ENCODE data around the gene PLXNA4. TPM values are rescaled to one million over a fixed set of nuclear protein-coding genes. Genes with fewer than 3 reads are reported as not detected.

The PLXNA4 gene
- total RNA-seq, 2 experiments from 2014 or later, result 16.5 to 20.5 TPM

DNA sequence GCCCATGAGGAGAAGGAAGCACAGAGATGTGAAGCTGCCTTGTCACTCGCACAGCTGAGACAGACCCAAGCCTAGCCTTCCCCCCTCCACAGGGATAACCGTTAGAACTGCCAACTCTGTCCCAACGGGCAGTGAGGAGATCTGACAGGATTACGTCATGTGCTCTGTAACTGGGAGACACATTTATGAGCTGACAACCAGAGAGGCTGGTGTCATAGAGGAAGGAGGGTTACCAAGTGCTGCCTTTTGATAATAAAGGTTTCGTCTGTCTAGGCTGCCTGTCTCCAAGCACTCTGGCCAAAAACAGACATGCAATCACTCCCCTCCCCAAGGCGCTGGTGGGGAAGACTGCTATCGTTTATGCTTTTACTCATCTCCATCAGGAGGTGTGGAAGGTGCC, 165.9 kb downstream of the PLXNA4 start:
- peaks cover 9% of the 10 kb centered on the region for H3K4me1 Mint-ChIP-seq
- H3K9me3 Mint-ChIP-seq, result no peaks in the 10 kb centered on the region
- DNase-seq (no peak), ATAC-seq (ENCODE audit: low read depth) (no peak)
- H3K36me3 Mint-ChIP-seq, result peaks cover 20% of the 10 kb centered on the region
- H3K27me3 Mint-ChIP-seq, result peaks cover 8% of the 10 kb centered on the region
- POLR2A ChIA-PET, result no interaction called here
- no peak overlapping the region for H3K27ac Mint-ChIP-seq
- H3K4me3 Mint-ChIP-seq, result no peak overlapping the region

DNA sequence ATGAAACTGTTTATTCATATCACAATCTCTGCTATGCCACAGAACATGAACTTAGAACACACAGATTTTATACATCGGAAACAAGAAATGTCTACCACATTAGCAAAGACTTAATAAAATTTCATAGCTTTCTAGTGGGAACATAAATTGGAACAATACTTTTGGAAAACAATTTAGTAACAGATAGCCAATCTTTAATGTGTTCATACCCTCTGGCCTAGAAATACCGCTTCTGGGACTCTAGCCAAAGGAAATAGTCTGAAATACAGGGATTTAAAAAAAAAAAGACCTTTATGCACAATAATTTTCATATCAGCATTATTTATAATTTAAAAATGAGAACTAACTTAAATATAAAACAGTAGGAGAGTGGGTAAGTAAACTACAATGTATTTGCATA, 168.5 kb downstream of the PLXNA4 start:
- DNase-seq, result no peak
- peaks cover 7% of the 10 kb centered on the region for H3K27me3 Mint-ChIP-seq
- H3K27ac Mint-ChIP-seq, result no peak overlapping the region
- POLR2A ChIA-PET, result no interaction called here
- no peaks in the 10 kb centered on the region for H3K9me3 Mint-ChIP-seq
- peaks cover 16% of the 10 kb centered on the region for H3K4me1 Mint-ChIP-seq
- ATAC-seq (ENCODE audit: low read depth), result no peak
- peaks cover 13% of the 10 kb centered on the region for H3K36me3 Mint-ChIP-seq
- no peak overlapping the region for H3K4me3 Mint-ChIP-seq

DNA sequence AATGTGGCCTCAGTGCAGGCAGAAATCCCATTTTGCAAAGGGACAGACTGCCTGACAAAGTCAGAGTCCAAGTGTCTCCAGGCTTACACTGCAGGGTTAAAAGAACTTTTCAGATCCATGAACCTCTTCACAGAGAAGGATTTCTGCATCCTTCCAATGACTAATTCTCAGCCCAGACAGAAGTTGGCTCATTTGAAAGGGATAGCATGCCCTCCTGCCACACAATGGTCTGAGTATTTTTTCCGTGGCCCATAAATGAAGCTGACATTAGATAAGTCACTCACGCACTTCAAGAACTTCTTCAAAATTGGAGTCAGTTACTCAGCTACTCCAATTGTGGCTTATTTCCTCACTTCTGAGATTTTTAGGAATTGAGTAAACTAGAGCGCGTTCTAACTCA, 170.2 kb downstream of the PLXNA4 start:
- ATAC-seq (ENCODE audit: low read depth) (no peak), DNase-seq (no peak)
- no peak overlapping the region for H3K27ac Mint-ChIP-seq
- H3K4me3 Mint-ChIP-seq, result no peak overlapping the region
- peaks cover 15% of the 10 kb centered on the region for H3K4me1 Mint-ChIP-seq
- H3K36me3 Mint-ChIP-seq, result peaks cover 11% of the 10 kb centered on the region
- POLR2A ChIA-PET, result no interaction called here
- H3K9me3 Mint-ChIP-seq, result peaks cover 4% of the 10 kb centered on the region
- H3K27me3 Mint-ChIP-seq, result peaks cover 9% of the 10 kb centered on the region

DNA sequence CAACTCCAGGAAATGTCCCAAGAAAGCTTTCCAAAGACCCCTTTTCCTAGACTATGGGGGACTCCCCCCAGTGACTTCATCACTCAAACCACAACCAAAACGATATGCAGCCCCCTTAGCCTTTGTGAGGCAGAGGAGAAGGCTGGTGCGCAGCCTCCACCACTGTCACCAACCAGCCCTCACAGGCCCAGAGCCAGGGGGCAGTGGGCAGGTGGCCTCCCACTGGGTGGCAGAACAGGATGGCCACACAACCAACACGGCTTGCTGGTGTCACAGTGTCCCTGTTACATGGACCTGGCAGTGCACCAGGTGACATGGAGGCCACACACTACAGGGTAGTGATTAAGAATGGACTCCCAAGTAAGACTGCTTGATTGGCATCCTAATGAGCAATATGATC, 172.0 kb downstream of the PLXNA4 start:
- DNase-seq, result no peak
- H3K4me3 Mint-ChIP-seq, result no peak overlapping the region
- H3K9me3 Mint-ChIP-seq, result peaks cover 4% of the 10 kb centered on the region
- H3K4me1 Mint-ChIP-seq, result peaks cover 18% of the 10 kb centered on the region
- peaks cover 5% of the 10 kb centered on the region for H3K27me3 Mint-ChIP-seq
- POLR2A ChIA-PET, result no interaction called here
- H3K27ac Mint-ChIP-seq, result no peak overlapping the region
- peaks cover 19% of the 10 kb centered on the region for H3K36me3 Mint-ChIP-seq
- ATAC-seq (ENCODE audit: low read depth), result no peak

DNA sequence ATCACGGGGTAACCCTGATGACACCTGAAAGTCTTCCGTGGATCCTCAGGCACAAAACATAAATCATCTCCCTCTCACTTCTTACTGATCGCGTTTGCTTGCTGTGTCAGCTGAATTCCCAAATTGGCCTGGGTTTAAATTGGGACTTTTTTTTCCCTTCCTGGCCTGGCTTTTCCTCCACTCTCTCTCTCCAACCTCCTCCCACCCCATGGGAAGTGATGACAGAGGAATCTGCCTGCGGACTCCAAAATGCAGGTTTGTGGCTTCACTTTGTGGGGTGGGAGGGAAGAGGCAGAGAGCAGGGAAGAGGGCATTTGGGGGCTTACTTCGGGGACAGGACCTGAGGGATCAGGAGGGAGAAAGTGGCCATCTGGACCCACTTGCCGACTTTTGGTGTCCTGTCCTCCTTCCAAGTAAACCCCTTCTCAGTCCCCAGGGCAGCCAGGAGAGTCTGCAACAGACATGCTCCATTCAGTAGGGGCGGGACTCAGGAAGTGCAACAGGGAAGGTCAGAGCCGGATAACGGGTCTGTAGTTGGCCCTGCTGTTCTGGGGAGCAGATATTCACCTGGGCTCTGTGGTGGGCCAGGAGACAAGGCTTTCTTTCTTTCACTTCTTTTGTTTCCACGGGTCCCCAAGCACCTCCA, 172.7 kb downstream of the PLXNA4 start:
- POLR2A ChIA-PET, result no interaction called here
- no peak for ATAC-seq (ENCODE audit: low read depth)

DNA sequence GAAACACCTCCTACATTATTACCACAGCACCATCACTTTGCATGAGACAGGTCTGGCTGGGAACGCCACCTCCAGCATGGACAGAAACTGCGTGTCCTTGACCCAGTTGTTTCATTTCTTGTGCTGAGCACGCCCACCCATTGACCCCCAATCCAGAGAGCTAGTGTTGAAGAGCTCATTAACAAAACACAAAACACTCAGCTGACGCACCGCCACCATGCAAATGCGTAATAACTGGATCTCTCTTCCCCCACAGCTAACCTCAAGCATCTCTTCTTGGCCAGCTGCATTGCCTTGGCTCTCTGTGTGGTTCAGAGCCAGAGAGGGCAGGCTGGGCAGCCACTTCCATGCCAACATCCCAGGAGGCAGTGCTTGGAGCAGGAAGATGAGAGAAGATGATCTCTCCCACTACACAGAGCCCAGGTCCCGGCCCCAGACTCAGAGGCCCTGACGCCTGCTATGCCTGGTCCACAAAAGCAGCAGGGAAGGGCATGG, 173.5 kb downstream of the PLXNA4 start:
- peaks cover 4% of the 10 kb centered on the region for H3K9me3 Mint-ChIP-seq
- POLR2A ChIA-PET, result no interaction called here

More for the DNA sequence above, 172.7 kb downstream of the PLXNA4 start:
- peaks cover 20% of the 10 kb centered on the region for H3K36me3 Mint-ChIP-seq
- peaks cover 19% of the 10 kb centered on the region for H3K4me1 Mint-ChIP-seq
- no peak overlapping the region for H3K4me3 Mint-ChIP-seq
- DNase-seq, result no peak
- no peak overlapping the region for H3K27ac Mint-ChIP-seq
- H3K27me3 Mint-ChIP-seq, result peaks cover 5% of the 10 kb centered on the region
- H3K9me3 Mint-ChIP-seq, result peaks cover 4% of the 10 kb centered on the region

DNA sequence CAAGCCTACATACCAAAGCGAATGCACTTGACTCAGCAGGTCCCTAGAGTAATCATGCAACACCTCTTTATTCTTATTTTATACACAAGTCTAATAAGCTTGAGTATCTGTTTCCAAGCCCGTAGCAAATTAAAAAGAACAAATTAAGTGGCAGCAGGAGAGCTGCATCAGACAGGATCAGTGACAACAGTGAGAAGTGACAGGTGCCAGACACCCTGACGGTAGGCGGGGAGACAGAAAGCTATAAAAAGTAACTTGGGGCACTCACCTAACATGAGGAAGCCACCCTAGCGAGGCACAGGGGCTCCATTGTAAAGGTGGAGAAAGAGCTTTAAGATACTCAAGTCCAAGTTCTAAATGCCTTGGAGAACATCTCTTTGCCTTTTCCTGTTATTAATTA, 174.2 kb downstream of the PLXNA4 start:
- Mint-ChIP-seq H3K4me3 (no peak overlapping the region), H3K27ac (no peak overlapping the region), H3K9me3 (peaks cover 4% of the 10 kb centered on the region), H3K4me1 (peaks cover 22% of the 10 kb centered on the region), H3K36me3 (peaks cover 22% of the 10 kb centered on the region), H3K27me3 (peaks cover 8% of the 10 kb centered on the region)
- DNase-seq, result no peak
- POLR2A ChIA-PET, result interaction anchor here (1.2 kb wide), 1 partner anchor 30 kb away, joined by 4 read pairs; no protein-coding TSS in a partner anchor
- ATAC-seq (ENCODE audit: low read depth), result no peak

More for the DNA sequence above, 173.5 kb downstream of the PLXNA4 start:
- peaks cover 19% of the 10 kb centered on the region for H3K4me1 Mint-ChIP-seq
- no peak overlapping the region for H3K4me3 Mint-ChIP-seq
- peaks cover 20% of the 10 kb centered on the region for H3K36me3 Mint-ChIP-seq
- no peak for ATAC-seq (ENCODE audit: low read depth)
- DNase-seq, result no peak
- H3K27ac Mint-ChIP-seq, result no peak overlapping the region
- H3K27me3 Mint-ChIP-seq, result peaks cover 5% of the 10 kb centered on the region

DNA sequence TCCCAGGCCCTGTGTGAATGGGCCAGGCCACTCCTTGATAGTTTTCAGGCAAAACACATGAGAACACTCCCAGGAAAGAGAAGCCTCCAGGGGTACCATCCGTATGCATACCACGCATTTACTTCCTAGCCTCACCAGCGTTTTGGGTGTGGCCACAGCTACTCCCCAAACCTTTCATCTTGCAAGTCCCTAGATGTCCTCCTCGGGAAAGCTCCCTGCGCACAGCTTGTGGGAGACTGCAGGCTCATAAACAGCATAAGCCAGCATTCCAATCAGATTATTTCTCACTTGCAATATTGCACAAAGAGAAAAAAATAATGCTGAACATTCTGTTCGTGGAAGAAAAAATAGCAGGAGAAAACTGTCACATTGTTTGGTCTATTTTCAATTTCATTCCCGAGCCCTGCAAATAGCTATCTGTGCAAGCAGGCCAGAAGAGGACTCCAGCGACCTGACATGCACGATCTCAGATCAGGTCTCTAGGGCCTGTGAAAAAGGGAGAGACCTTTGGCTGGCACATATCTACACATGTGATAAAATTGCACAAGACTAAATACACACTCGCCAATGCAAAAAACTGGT, 175.6 kb downstream of the PLXNA4 start:
- H3K36me3 Mint-ChIP-seq, result peaks cover 25% of the 10 kb centered on the region
- ATAC-seq (ENCODE audit: low read depth) (no peak), DNase-seq (no peak)
- H3K4me1 Mint-ChIP-seq, result peaks cover 28% of the 10 kb centered on the region
- H3K4me3 Mint-ChIP-seq, result no peak overlapping the region
- H3K9me3 Mint-ChIP-seq, result peaks cover 4% of the 10 kb centered on the region
- peaks cover 7% of the 10 kb centered on the region for H3K27me3 Mint-ChIP-seq
- POLR2A ChIA-PET, result no interaction called here
- H3K27ac Mint-ChIP-seq, result no peak overlapping the region

DNA sequence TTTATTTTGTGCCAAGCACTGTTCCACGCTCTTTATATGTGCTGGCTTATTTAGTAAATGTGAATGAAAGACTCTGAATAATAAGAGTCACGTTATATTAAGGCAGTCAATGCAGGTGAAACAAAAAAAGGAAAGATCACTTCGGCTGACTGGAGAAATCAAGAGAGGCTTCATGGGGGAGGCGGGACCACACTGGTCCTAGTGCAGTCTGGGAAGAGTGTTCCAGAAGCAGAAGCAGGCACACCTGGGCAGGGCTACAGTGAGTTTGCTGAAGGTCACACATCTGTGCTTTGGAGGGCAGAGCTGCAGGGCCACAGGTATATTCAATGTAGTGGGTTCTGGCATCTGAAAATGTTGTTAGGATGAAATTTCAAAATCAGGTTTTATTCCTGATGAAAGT, 176.9 kb downstream of the PLXNA4 start:
- POLR2A ChIA-PET, result no interaction called here
- Mint-ChIP-seq H3K4me1 (peaks cover 38% of the 10 kb centered on the region), H3K27me3 (peaks cover 7% of the 10 kb centered on the region), H3K9me3 (peaks cover 4% of the 10 kb centered on the region), H3K4me3 (no peak overlapping the region), H3K27ac (peak overlapping the region; percentile 54), H3K36me3 (peaks cover 27% of the 10 kb centered on the region)
- DNase-seq (no peak), ATAC-seq (ENCODE audit: low read depth) (no peak)

DNA sequence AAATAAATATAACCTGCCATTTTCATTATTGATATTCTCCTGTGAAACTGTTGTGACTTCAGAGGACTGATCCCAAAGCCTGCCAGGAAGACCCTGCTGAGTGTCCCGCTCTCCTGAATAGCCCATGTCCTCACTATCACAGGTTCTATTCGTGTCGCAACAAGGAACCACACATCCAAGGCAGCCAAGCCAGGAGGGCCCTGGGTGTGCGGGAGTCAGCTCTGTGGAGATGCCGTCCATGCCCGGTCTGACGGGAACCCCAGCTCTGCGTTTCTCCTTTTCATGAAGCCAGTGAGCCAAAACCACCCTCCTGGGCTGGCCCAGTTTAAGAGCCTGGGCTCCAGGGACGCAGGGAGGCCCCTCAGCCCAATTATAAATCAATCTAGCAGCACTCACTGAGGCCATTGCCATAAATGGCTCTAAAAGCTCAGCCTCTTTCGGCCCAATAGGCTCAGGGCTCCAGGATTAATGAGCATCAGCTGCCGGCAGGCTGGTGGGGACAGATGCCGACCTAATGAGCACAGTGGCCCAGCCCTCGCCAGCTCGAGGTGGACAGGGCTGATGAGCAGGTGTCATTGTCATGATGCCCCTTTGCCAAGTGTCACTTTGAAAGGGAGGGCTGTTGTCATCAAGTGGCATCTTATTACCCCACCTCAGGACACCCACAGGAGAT, 177.9 kb downstream of the PLXNA4 start:
- ATAC-seq (ENCODE audit: low read depth), result no peak
- Mint-ChIP-seq H3K36me3 (peaks cover 27% of the 10 kb centered on the region), H3K27me3 (peaks cover 7% of the 10 kb centered on the region), H3K27ac (no peak overlapping the region), H3K4me3 (no peak overlapping the region), H3K9me3 (peaks cover 4% of the 10 kb centered on the region), H3K4me1 (peaks cover 37% of the 10 kb centered on the region)
- POLR2A ChIA-PET, result interaction anchor here (0.7 to 1.3 kb wide), 2 partner anchors 49 to 177 kb away, joined by 3 to 6 read pairs; partner anchors contain the start of gene PLXNA4
- DNase-seq, result no peak

DNA sequence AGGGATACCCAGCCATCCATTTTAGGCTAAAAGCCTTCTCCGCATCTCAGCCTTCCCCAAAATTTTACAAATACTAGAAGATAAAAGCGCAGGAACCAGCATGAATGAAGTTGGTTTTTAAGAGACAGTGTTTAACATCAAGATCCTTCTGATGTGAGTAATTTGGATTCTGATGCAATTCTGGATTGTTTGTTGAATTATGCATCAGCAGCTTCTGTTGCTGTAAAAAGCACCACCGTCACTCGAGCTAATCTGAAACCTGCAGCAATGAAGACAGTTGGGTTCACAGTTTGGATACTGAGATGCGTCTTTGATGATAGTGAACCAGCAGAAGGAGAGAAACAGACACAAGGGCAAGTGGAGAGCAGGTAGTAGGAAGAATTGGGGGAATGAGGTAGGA, 179.2 kb downstream of the PLXNA4 start:
- ATAC-seq (ENCODE audit: low read depth) (no peak), DNase-seq (no peak)
- no peak overlapping the region for H3K4me3 Mint-ChIP-seq
- peaks cover 4% of the 10 kb centered on the region for H3K9me3 Mint-ChIP-seq
- peak overlapping the region; percentile 17 for H3K27ac Mint-ChIP-seq
- H3K4me1 Mint-ChIP-seq, result peaks cover 37% of the 10 kb centered on the region
- POLR2A ChIA-PET, result interaction anchor here (0.7 to 1.3 kb wide), 2 partner anchors 179 to 855 kb away, joined by 3 to 6 read pairs; partner anchors contain the start of gene PLXNA4
- H3K27me3 Mint-ChIP-seq, result peaks cover 9% of the 10 kb centered on the region
- peaks cover 24% of the 10 kb centered on the region for H3K36me3 Mint-ChIP-seq

DNA sequence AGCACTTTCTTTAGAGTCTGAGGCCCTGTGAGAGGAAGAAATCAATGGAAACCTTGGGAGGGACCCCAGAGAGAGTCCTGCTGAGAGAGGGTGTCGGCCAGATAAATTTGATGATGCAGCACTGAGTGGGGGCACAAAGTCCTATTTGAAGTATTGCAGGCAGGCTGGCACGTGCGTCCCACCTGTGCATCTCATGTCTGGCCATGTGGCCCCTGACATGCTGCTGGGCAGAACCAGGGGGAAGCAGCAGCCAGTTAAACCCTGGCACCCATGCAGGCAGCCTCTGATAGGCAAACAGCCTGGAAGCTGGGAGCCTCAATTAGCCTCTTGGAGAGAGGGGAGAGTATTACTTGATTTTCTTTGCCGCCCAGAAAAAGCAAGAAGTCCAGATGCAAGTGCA, 180.9 kb downstream of the PLXNA4 start:
- H3K9me3 Mint-ChIP-seq, result no peaks in the 10 kb centered on the region
- ATAC-seq (ENCODE audit: low read depth) (no peak), DNase-seq (no peak)
- peaks cover 8% of the 10 kb centered on the region for H3K27me3 Mint-ChIP-seq
- no peak overlapping the region for H3K4me3 Mint-ChIP-seq
- H3K36me3 Mint-ChIP-seq, result peaks cover 18% of the 10 kb centered on the region
- peaks cover 31% of the 10 kb centered on the region for H3K4me1 Mint-ChIP-seq
- POLR2A ChIA-PET, result interaction anchor here (1.3 to 2.2 kb wide), 2 partner anchors 43 to 185 kb away, joined by 5 to 7 read pairs; no protein-coding TSS in a partner anchor
- peak overlapping the region; percentile 46 for H3K27ac Mint-ChIP-seq

DNA sequence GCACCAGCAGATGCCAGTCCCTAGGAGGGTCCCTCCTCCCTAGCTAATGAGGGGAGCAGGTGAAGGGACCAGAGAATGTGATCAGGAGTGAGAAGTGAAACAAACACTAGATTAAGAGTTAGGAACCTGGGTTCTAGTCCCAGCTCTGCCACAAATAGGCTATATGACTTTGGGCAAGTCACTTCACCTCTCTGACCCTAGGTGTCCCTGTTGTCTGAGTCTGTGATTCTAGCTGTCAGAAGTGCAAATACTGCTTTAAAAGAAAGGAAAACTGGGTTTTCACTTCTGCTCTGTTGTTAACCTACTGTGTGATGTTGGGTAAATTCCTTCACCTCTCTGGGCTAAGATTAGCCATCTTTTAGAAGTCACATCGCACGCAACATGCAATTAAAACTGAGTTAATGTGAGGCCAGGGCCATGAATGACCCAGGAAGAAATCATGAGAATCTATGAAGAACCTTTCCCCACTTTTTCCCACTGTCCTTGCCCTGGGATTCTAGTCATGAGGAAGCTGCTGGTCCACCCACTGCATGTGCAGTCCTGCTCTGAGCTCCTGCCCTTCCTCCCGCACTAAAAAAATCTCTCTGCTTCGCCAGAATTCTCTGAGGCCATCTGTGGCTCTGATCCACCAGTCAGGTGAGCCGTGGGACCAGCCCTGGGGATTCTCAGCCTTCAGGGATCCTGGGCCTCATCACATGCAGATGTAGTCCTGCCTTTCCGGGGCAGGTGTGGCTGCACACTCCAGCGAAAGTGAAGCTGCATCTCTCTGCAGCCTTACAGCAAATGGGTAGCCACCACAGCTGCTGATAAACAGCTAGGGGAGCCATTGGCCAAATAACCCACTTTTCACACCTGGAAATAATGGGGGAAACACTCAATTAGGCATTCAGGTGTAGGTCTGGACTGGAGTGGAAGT, 181.7 kb downstream of the PLXNA4 start:
- Mint-ChIP-seq H3K9me3 (no peaks in the 10 kb centered on the region), H3K27ac (peak overlapping the region; percentile 46)
- POLR2A ChIA-PET, result interaction anchor here (0.6 to 2.2 kb wide), 4 partner anchors 42 to 186 kb away, joined by 3 to 7 read pairs (median 4); no protein-coding TSS in a partner anchor

More for the DNA sequence above, 181.7 kb downstream of the PLXNA4 start:
- ATAC-seq (ENCODE audit: low read depth) (peak; percentile 93), DNase-seq (peak; percentile 34)
- Mint-ChIP-seq H3K4me1 (peaks cover 28% of the 10 kb centered on the region), H3K36me3 (peaks cover 14% of the 10 kb centered on the region), H3K4me3 (no peak overlapping the region), H3K27me3 (peaks cover 9% of the 10 kb centered on the region)
